ENCODE data around the gene SCTR. TPM values are rescaled to one million over a fixed set of nuclear protein-coding genes. Genes with fewer than 3 reads are reported as not detected.

The SCTR gene
- polyA plus RNA-seq (2011; rRNA removed) (not detected in 2 replicates), polyA minus RNA-seq (2011; rRNA and poly(A)+ RNA removed) (not detected in 2 replicates)

GRCh38 chr2:119523952-119524694 lies at the start of gene SCTR:
TSS of gene SCTR (minus strand) at chr2:119524483. CDS start at chr2:119524226, 257 bp downstream.
- peaks cover 16% of the 10 kb centered on the region for H3K27me3 ChIP-seq (ENCODE audit: control insufficient read depth, insufficient read depth, low read length)
- no peaks in the 10 kb centered on the region for H3K36me3 ChIP-seq (ENCODE audit: control insufficient read depth, insufficient read depth, low read length)
- CTCF ChIA-PET: no interaction called here
- no peak within 1 kb of the TSS for H3K4me3 ChIP-seq (ENCODE audit: low read depth, low read length)
- POLR2A ChIA-PET: no interaction called here
- no peak for DNase-seq (ENCODE audit: low read depth)
- TF ChIP-seq CTCF (IDR thresholded peaks at IDR 0.05; ENCODE audit: insufficient read depth, low read depth, low read length): no peak

- ChIA-PET CTCF (interaction anchor here (0.9 kb wide), 1 partner anchor 11 kb away, joined by 3 read pairs; no protein-coding TSS in a partner anchor), POLR2A (no interaction called here)
- Histone ChIP-seq H3K27me3 (ENCODE audit: control insufficient read depth, insufficient read depth, low read length) (no peaks in the 10 kb centered on the region), H3K36me3 (ENCODE audit: control insufficient read depth, insufficient read depth, low read length) (no peaks in the 10 kb centered on the region), H3K4me3 (ENCODE audit: low read depth, low read length) (no peak overlapping the region)
- no peak for TF ChIP-seq CTCF (IDR thresholded peaks at IDR 0.05; ENCODE audit: insufficient read depth, low read depth, low read length)
- DNase-seq (ENCODE audit: low read depth): no peak
Observed at GRCh38 chr2:119567292-119567691, 43.0 kb upstream of the SCTR start.

GRCh38 chr2:119565481-119565880 lies 41.2 kb upstream of the SCTR start:
- TF ChIP-seq CTCF (IDR thresholded peaks at IDR 0.05; ENCODE audit: insufficient read depth, low read depth, low read length): no peak
- POLR2A ChIA-PET: no interaction called here
- H3K27me3 ChIP-seq (ENCODE audit: control insufficient read depth, insufficient read depth, low read length): no peaks in the 10 kb centered on the region
- DNase-seq (ENCODE audit: low read depth): no peak
- CTCF ChIA-PET: no interaction called here
- H3K36me3 ChIP-seq (ENCODE audit: control insufficient read depth, insufficient read depth, low read length): no peaks in the 10 kb centered on the region
- no peak overlapping the region for H3K4me3 ChIP-seq (ENCODE audit: low read depth, low read length)

- H3K27me3 ChIP-seq (ENCODE audit: control insufficient read depth, insufficient read depth, low read length): peaks cover under 1% of the 10 kb centered on the region; the same call in 1 of the 2 replicates
- CTCF ChIA-PET: no interaction called here
- POLR2A ChIA-PET: no interaction called here
- H3K36me3 ChIP-seq (ENCODE audit: control insufficient read depth, insufficient read depth, low read length): no peaks in the 10 kb centered on the region
- DNase-seq (ENCODE audit: low read depth): no peak
- TF ChIP-seq CTCF (IDR thresholded peaks at IDR 0.05; ENCODE audit: insufficient read depth, low read depth, low read length): no peak
- no peak overlapping the region for H3K4me3 ChIP-seq (ENCODE audit: low read depth, low read length)
Observed at GRCh38 chr2:119553687-119554344, 29.5 kb upstream of the SCTR start.

- Histone ChIP-seq H3K4me3 (ENCODE audit: low read depth, low read length) (no peak overlapping the region), H3K36me3 (ENCODE audit: control insufficient read depth, insufficient read depth, low read length) (no peaks in the 10 kb centered on the region), H3K27me3 (ENCODE audit: control insufficient read depth, insufficient read depth, low read length) (no peaks in the 10 kb centered on the region; the same call in 1 of the 2 replicates)
- CTCF ChIA-PET: no interaction called here
- POLR2A ChIA-PET: no interaction called here
- no peak for TF ChIP-seq CTCF (IDR thresholded peaks at IDR 0.05; ENCODE audit: insufficient read depth, low read depth, low read length)
- DNase-seq (ENCODE audit: low read depth): no peak
Observed at GRCh38 chr2:119552902-119553301, 28.6 kb upstream of the SCTR start.

Data from BJ (cell line).